ENCODE results near the gene CHAMP1.

GRCh38 chr13:114313061-114313860 lies 1.0 kb upstream of the CHAMP1 start:
- TF ChIP-seq CTCF (IDR thresholded peaks at IDR 0.05) (no peak), EZH2 (IDR thresholded peaks at IDR 0.05) (no peak), EZH2phosphoT487 (IDR thresholded peaks at IDR 0.05) (no peak)
